ENCODE measurements around the gene TASOR2. TPM values are rescaled to one million over a fixed set of nuclear protein-coding genes. Genes with fewer than 3 reads are reported as not detected.

Gene TASOR2
- total RNA-seq, 2 experiments from 2014 or later = 61.4 to 69.9 TPM

- CTCF ChIA-PET = interaction anchor here (4.5 kb wide), 1 partner anchor 15 kb away, joined by 26 read pairs; no protein-coding TSS in a partner anchor
- peaks cover 10% of the 10 kb centered on the region for H3K36me3 Mint-ChIP-seq (ENCODE audit: low read depth)
- H3K9me3 Mint-ChIP-seq = no peaks in the 10 kb centered on the region
- no peak for DNase-seq
- ATAC-seq = no peak
- H3K4me3 Mint-ChIP-seq = no peak overlapping the region
- TF ChIP-seq, protein P1, sequence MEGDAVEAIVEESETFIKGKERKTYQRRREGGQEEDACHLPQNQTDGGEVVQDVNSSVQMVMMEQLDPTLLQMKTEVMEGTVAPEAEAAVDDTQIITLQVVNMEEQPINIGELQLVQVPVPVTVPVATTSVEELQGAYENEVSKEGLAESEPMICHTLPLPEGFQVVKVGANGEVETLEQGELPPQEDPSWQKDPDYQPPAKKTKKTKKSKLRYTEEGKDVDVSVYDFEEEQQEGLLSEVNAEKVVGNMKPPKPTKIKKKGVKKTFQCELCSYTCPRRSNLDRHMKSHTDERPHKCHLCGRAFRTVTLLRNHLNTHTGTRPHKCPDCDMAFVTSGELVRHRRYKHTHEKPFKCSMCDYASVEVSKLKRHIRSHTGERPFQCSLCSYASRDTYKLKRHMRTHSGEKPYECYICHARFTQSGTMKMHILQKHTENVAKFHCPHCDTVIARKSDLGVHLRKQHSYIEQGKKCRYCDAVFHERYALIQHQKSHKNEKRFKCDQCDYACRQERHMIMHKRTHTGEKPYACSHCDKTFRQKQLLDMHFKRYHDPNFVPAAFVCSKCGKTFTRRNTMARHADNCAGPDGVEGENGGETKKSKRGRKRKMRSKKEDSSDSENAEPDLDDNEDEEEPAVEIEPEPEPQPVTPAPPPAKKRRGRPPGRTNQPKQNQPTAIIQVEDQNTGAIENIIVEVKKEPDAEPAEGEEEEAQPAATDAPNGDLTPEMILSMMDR (IDR thresholded peaks at IDR 0.05) = no peak
- POLR2A ChIA-PET = interaction anchor here (1.3 kb wide), 1 partner anchor 16 kb away, joined by 3 read pairs; no protein-coding TSS in a partner anchor
- H3K27ac Mint-ChIP-seq = no peak overlapping the region
- no peaks in the 10 kb centered on the region for H3K4me1 Mint-ChIP-seq (ENCODE audit: low read depth)
- intact Hi-C loops (cut with micrococcal nuclease) = no loop called here
- H3K27me3 Mint-ChIP-seq = no peaks in the 10 kb centered on the region
Measured at GRCh38 chr10:5645375-5645774, 39.3 kb upstream of the TASOR2 start.

DNA sequence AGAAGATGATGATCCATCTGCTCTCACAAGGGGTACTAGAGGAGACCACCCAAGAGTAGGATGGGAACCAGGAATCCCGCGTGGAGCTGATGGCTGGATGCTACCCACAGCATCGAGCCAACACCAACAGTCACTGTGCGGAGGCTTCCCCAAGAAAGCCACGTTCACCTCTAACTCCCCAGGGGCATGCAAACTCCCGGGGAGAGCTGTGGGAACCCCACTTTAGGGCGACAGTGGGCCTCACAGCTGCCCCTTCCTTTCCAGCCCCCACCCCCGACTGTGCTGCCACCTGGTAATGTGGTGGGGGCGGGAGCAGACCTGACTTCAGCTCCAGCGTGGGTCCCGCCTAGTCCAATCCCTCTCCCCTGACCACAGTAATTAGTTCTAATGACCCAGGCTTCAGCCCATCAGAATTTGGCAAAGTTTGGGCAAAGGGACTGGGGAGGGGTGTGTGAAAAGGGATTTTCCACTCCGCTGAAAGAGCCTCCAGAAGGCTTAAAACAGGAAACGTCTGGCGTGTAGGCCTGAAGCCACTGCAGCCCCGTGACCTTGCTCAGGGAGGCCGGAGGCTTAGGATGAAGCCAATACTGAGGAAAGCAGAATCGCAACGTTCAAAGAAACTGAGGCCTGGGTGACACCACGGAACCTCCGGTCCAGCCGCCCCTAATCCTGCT is 38.6 kb upstream of the TASOR2 start:
- Mint-ChIP-seq H3K36me3 (ENCODE audit: low read depth) (peaks cover 8% of the 10 kb centered on the region), H3K4me1 (ENCODE audit: low read depth) (no peaks in the 10 kb centered on the region), H3K9me3 (no peaks in the 10 kb centered on the region), H3K4me3 (no peak overlapping the region), H3K27me3 (no peaks in the 10 kb centered on the region), H3K27ac (no peak overlapping the region)
- TF ChIP-seq, protein P1 (IDR thresholded peaks at IDR 0.05) = no peak
- DNase-seq (no peak), ATAC-seq (no peak)
- ChIA-PET POLR2A (no interaction called here), CTCF (interaction anchor here (1.2 to 4.5 kb wide), 2 partner anchors 16 to 204 kb away, joined by 3 to 26 read pairs; no protein-coding TSS in a partner anchor)
- intact Hi-C loops (cut with micrococcal nuclease) = no loop called here

GRCh38 chr10:5647507-5648240 is 37.0 kb upstream of the TASOR2 start:
- ATAC-seq (no peak), DNase-seq (no peak)
- H3K4me1 Mint-ChIP-seq (ENCODE audit: low read depth) = no peaks in the 10 kb centered on the region
- H3K4me3 Mint-ChIP-seq = no peak overlapping the region
- no peaks in the 10 kb centered on the region for H3K27me3 Mint-ChIP-seq
- no peaks in the 10 kb centered on the region for H3K9me3 Mint-ChIP-seq
- H3K36me3 Mint-ChIP-seq (ENCODE audit: low read depth) = peaks cover 8% of the 10 kb centered on the region
- ChIA-PET POLR2A (no interaction called here), CTCF (interaction anchor here (1.2 to 1.3 kb wide), 2 partner anchors 18 to 206 kb away, joined by 3 to 4 read pairs; no protein-coding TSS in a partner anchor)
- TF ChIP-seq, protein P1 (IDR thresholded peaks at IDR 0.05) = no peak
- H3K27ac Mint-ChIP-seq = no peak overlapping the region
- intact Hi-C loops (cut with micrococcal nuclease) = no loop called here

DNA sequence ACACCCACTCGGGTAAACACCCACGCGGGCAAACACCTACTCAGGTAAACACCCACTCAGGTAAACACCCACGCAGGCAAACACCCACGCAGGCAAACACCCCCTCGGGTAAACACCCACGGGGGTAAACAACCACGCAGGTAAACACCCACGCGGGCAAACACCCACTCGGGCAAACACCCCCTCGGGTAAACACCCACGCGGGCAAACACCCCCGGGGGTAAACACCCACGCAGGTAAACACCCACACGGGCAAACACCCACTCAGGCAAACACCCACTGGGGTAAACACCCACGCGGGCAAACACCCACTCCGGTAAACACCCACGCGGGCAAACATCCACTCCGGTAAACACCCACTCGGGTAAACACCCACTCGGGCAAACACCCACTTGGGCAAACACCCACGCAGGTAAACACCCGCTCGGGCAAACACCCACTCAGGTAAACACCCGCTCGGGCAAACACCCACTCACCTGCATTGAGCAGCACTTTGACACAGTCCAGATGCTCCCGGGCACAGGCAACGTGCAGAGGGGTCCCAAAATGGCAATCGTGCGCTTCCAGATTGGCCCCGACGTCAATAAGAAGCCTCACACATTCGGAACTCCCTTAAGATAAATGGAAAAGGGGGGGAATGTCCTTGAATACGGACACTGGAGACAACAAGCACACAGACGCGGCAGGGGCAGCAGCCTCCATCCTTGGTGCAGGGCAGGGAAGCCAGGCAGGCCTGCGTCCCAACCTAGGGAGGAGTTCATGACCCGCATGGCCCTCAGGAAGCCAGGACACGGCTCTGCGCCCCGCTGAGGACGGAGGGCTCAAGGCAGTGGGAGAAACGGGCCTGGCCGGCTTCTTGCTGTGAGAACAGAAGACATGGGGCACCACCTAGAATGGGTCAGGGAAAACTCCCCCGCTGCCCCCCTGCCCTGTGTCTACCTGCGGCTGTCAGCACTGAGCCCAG is 35.9 kb upstream of the TASOR2 start:
- H3K4me1 Mint-ChIP-seq (ENCODE audit: low read depth) = no peaks in the 10 kb centered on the region
- TF ChIP-seq, protein P1 (IDR thresholded peaks at IDR 0.05) = no peak
- CTCF ChIA-PET = no interaction called here
- POLR2A ChIA-PET = no interaction called here
- no peaks in the 10 kb centered on the region for H3K27me3 Mint-ChIP-seq
- peak; percentile 22 for DNase-seq
- no peaks in the 10 kb centered on the region for H3K9me3 Mint-ChIP-seq
- intact Hi-C loops (cut with micrococcal nuclease) = no loop called here
- no peak overlapping the region for H3K4me3 Mint-ChIP-seq
- peak; percentile 58 for ATAC-seq
- peaks cover 8% of the 10 kb centered on the region for H3K36me3 Mint-ChIP-seq (ENCODE audit: low read depth)
- no peak overlapping the region for H3K27ac Mint-ChIP-seq
